Measurements from ENCODE around the gene LPCAT2. TPM values are rescaled to one million over a fixed set of nuclear protein-coding genes. Genes with fewer than 3 reads are reported as not detected.

The LPCAT2 gene
- total and polyA plus RNA-seq, 2 of the 8 experiments (the other 6 are each of a cell fraction or from before 2014, with no cell fraction given), result 2.2 to 10.6 TPM

DNA sequence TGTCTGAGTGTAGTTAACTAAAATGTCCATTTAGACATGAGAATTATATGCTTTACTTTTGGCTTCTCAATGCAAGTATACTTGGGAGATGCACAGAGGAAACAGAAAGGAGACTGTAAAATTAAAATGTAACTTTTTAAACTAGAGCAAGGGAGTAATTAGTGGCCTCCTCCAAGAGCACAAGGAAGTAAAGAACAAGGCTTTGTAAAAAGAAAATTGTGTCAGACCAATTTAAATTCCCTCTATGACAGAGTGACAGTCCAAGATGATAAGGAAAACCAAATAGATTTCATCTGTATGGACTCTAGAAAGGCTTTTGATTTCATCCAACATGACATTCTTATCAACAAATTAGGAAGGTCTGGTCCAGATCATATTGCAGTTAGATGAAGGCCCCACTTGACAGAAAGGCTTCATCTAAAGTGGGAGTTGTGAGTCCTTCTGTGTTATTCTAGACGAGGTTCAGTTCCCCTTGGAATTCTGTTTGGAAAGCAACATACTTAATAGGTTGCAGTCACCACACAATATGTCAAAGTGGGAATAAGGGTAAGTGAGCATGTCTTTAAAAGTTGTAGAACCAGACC, 51.2 kb downstream of the LPCAT2 start (continued):
- TF ChIP-seq, protein P1, sequence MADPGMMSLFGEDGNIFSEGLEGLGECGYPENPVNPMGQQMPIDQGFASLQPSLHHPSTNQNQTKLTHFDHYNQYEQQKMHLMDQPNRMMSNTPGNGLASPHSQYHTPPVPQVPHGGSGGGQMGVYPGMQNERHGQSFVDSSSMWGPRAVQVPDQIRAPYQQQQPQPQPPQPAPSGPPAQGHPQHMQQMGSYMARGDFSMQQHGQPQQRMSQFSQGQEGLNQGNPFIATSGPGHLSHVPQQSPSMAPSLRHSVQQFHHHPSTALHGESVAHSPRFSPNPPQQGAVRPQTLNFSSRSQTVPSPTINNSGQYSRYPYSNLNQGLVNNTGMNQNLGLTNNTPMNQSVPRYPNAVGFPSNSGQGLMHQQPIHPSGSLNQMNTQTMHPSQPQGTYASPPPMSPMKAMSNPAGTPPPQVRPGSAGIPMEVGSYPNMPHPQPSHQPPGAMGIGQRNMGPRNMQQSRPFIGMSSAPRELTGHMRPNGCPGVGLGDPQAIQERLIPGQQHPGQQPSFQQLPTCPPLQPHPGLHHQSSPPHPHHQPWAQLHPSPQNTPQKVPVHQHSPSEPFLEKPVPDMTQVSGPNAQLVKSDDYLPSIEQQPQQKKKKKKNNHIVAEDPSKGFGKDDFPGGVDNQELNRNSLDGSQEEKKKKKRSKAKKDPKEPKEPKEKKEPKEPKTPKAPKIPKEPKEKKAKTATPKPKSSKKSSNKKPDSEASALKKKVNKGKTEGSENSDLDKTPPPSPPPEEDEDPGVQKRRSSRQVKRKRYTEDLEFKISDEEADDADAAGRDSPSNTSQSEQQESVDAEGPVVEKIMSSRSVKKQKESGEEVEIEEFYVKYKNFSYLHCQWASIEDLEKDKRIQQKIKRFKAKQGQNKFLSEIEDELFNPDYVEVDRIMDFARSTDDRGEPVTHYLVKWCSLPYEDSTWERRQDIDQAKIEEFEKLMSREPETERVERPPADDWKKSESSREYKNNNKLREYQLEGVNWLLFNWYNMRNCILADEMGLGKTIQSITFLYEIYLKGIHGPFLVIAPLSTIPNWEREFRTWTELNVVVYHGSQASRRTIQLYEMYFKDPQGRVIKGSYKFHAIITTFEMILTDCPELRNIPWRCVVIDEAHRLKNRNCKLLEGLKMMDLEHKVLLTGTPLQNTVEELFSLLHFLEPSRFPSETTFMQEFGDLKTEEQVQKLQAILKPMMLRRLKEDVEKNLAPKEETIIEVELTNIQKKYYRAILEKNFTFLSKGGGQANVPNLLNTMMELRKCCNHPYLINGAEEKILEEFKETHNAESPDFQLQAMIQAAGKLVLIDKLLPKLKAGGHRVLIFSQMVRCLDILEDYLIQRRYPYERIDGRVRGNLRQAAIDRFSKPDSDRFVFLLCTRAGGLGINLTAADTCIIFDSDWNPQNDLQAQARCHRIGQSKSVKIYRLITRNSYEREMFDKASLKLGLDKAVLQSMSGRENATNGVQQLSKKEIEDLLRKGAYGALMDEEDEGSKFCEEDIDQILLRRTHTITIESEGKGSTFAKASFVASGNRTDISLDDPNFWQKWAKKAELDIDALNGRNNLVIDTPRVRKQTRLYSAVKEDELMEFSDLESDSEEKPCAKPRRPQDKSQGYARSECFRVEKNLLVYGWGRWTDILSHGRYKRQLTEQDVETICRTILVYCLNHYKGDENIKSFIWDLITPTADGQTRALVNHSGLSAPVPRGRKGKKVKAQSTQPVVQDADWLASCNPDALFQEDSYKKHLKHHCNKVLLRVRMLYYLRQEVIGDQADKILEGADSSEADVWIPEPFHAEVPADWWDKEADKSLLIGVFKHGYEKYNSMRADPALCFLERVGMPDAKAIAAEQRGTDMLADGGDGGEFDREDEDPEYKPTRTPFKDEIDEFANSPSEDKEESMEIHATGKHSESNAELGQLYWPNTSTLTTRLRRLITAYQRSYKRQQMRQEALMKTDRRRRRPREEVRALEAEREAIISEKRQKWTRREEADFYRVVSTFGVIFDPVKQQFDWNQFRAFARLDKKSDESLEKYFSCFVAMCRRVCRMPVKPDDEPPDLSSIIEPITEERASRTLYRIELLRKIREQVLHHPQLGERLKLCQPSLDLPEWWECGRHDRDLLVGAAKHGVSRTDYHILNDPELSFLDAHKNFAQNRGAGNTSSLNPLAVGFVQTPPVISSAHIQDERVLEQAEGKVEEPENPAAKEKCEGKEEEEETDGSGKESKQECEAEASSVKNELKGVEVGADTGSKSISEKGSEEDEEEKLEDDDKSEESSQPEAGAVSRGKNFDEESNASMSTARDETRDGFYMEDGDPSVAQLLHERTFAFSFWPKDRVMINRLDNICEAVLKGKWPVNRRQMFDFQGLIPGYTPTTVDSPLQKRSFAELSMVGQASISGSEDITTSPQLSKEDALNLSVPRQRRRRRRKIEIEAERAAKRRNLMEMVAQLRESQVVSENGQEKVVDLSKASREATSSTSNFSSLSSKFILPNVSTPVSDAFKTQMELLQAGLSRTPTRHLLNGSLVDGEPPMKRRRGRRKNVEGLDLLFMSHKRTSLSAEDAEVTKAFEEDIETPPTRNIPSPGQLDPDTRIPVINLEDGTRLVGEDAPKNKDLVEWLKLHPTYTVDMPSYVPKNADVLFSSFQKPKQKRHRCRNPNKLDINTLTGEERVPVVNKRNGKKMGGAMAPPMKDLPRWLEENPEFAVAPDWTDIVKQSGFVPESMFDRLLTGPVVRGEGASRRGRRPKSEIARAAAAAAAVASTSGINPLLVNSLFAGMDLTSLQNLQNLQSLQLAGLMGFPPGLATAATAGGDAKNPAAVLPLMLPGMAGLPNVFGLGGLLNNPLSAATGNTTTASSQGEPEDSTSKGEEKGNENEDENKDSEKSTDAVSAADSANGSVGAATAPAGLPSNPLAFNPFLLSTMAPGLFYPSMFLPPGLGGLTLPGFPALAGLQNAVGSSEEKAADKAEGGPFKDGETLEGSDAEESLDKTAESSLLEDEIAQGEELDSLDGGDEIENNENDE (IDR thresholded peaks at IDR 0.05; ENCODE audit: insufficient replicate concordance, low read length), result no peak
- TF ChIP-seq TAF1 (IDR thresholded peaks at IDR 0.05; ENCODE audit: low read depth, low read length), result no peak
- TF ChIP-seq, protein P2, sequence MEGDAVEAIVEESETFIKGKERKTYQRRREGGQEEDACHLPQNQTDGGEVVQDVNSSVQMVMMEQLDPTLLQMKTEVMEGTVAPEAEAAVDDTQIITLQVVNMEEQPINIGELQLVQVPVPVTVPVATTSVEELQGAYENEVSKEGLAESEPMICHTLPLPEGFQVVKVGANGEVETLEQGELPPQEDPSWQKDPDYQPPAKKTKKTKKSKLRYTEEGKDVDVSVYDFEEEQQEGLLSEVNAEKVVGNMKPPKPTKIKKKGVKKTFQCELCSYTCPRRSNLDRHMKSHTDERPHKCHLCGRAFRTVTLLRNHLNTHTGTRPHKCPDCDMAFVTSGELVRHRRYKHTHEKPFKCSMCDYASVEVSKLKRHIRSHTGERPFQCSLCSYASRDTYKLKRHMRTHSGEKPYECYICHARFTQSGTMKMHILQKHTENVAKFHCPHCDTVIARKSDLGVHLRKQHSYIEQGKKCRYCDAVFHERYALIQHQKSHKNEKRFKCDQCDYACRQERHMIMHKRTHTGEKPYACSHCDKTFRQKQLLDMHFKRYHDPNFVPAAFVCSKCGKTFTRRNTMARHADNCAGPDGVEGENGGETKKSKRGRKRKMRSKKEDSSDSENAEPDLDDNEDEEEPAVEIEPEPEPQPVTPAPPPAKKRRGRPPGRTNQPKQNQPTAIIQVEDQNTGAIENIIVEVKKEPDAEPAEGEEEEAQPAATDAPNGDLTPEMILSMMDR (IDR thresholded peaks at IDR 0.05; ENCODE audit: control extremely low read depth in 1 of 3, insufficient read depth in 1 of 3, low read depth in 1 of 3, low read length in 3 of 3), result no peak
- TF ChIP-seq TAF7 (optimal IDR thresholded peaks at IDR 0.05; ENCODE audit: borderline replicate concordance, low read depth, low read length), result no peak
- TF ChIP-seq KDM1A (IDR thresholded peaks at IDR 0.05; ENCODE audit: borderline replicate concordance, low read length), result no peak
- TF ChIP-seq GTF2F1 (IDR thresholded peaks at IDR 0.05; ENCODE audit: borderline replicate concordance, low read depth, low read length), result no peak
- TF ChIP-seq FOSL1 (IDR thresholded peaks at IDR 0.05; ENCODE audit: insufficient read depth, low read depth, low read length), result no peak
- TF ChIP-seq RBBP5 (IDR thresholded peaks at IDR 0.05; ENCODE audit: borderline replicate concordance, low read depth, low read length), result no peak
